Keratinocyte (primary cell): ENCODE results near the gene PIGU.

Experiments used
- CTCF ChIP-seq, 3 experiments: IDR thresholded peaks in 1 of 3; conservative IDR thresholded peaks in 1 of 3; optimal IDR thresholded peaks in 1 of 3; 2 replicates in 2 of 3; 3 replicates in 1 of 3; pipeline versions ENCODE3 to v1.5.1; 2011; ENCODE audit warnings: low read length in 3 of 3, mild to moderate bottlenecking in 3 of 3, moderate library complexity in 2 of 3, control low read depth in 1 of 3, inconsistent platforms in 1 of 3; ENCODE audit not compliant: insufficient read depth in 2 of 3; ENCODE audit errors: extremely low read depth in 1 of 3
- EZH2 ChIP-seq: IDR thresholded peaks from one replicate; pipeline ENCODE4 v1.6.1; 2012; ENCODE audit warnings: inconsistent platforms, mild to moderate bottlenecking, low read length, moderate library complexity

DNA sequence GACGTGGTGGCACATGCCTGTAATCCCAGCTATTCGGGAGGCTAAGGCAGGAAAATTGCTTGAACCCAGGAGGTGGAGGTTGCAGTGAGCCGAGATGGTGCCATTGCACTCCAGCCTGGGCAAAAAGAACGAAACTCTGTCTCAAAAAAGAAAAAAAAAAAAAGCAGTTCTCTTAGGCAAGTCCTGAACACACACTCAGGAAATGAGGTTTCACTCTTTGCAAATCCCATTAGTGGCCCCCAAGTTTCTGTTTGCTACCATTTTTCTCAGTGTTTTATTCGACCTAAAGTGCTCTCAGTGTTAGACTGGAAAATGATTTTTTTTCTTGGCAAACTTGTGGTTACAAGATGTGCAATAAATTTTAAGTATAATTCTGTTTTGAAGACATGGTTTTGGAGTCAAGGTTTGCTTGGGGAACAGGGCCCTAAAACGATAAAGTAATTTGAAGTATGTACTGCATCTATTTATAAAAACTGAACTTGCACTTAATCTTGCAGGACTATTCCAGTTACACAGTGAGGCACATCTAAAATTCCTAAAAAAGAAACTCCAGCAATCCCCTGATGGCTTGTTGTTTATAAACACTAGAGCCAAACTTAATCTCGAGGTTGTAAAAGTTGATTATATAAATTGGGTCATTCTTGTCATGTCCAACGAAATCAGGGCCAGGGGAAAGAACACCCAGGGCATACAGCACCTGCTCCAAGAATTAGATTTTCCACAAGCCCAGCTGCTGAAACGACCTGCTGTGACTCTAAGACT is 75.8 kb downstream of the PIGU start:
- TF ChIP-seq CTCF (optimal IDR thresholded peaks at IDR 0.05 in 1 of 3, IDR thresholded peaks at IDR 0.05 in 1 of 3, conservative IDR thresholded peaks at IDR 0.05 in 1 of 3; ENCODE audit: extremely low read depth in 1 of 3, insufficient read depth in 2 of 3, low read length in 3 of 3), result no peak
- no peak for TF ChIP-seq EZH2
